HCT116 (cell line): ENCODE data around the gene UNC80. TPM values are rescaled to one million over a fixed set of nuclear protein-coding genes. Genes with fewer than 3 reads are reported as not detected.

Source experiments
- ATAC-seq: fragments of 200-7000 bp; cut with Tn5 transposase; 2 replicates; pipeline ENCODE4 v1.9.1; 2020; ENCODE audit warnings: mild to moderate bottlenecking, moderate library complexity
- BruUV-seq: library from RNA; stranded (reverse); fragments of 400-500 nt; replicated peaks from 2 replicates; lab custom pipeline; 2021; lab: Mats Ljungman, UMichigan
- CTCF ChIA-PET: fragments of 300-600 bp; sonication (Branson Sonifier 250); formaldehyde crosslinking; loops from one replicate; lab custom pipeline; 2021; ENCODE audit warnings: antibody characterized with exemption; lab: Charles Lee
- POLR2A ChIA-PET: fragments of 300-600, 350-600 bp; sonication (Branson Sonifier 250); formaldehyde crosslinking; loops from one replicate; lab custom pipeline; 2021; ENCODE audit warnings: antibody characterized with exemption; lab: Charles Lee
- RAD21 ChIA-PET, 2 experiments: fragments of 300-600 bp; sonication (Branson Sonifier 250); formaldehyde crosslinking; loops; one replicate each; lab custom pipeline; 2023; ENCODE audit warnings: low total read pairs in 2 of 2; ENCODE audit not compliant: uncharacterized antibody in 2 of 2, unreplicated experiment in 2 of 2, low non-redundant PET in 1 of 2; lab: Charles Lee
- DNase-seq: peaks from one replicate; pipeline ENCODE4 v3.0.0-alpha.2; 2010; ENCODE audit warnings: low read depth, low spot score
- H2AFZ ChIP-seq: fragments of 200-600 bp; shearing (Covaris generic), sonication (generic); 2 replicates; pipeline ENCODE4 v1.6.1; 2017; ENCODE audit warnings: low read depth, mixed run types, mixed read lengths, antibody characterized with exemption, low read length; ENCODE audit not compliant: poor library complexity, severe bottlenecking
- H3K27ac ChIP-seq: 2 replicates; pipeline ENCODE4 v1.5.1; 2012; ENCODE audit warnings: low read depth, low read length
- H3K27me3 ChIP-seq: fragments of 200-600 bp; sonication (generic); 2 replicates; pipeline ENCODE4 v1.6.1; 2016; ENCODE audit warnings: mixed run types, low read length, mixed read lengths; ENCODE audit not compliant: insufficient read depth
- H3K36me3 ChIP-seq, 2 experiments: fragments of 200-500 bp in 1 of 2; fragments of 200-600 bp in 1 of 2; sonication (Bioruptor generic) in 1 of 2; sonication (generic) in 1 of 2; 2 replicates each; pipeline versions ENCODE4 v1.5.1 to v1.6.1; 2014 to 2016; ENCODE audit warnings: low read length in 2 of 2, inconsistent platforms in 1 of 2, mixed read lengths in 1 of 2, mixed run types in 1 of 2; ENCODE audit not compliant: insufficient read depth in 2 of 2, control insufficient read depth in 1 of 2
- H3K4me1 ChIP-seq, 2 experiments: fragments of 200-600 bp in 1 of 2; sonication (generic) in 1 of 2; 2 replicates each; pipeline versions ENCODE4 v1.5.1 to v1.6.1; 2012 to 2017; ENCODE audit warnings: low read length in 2 of 2, inconsistent platforms in 1 of 2, mild to moderate bottlenecking in 1 of 2, mixed read lengths in 1 of 2, mixed run types in 1 of 2, moderate library complexity in 1 of 2; ENCODE audit not compliant: insufficient read depth in 2 of 2, control insufficient read depth in 1 of 2
- H3K4me2 ChIP-seq: fragments of 200-600 bp; sonication (generic); 2 replicates; pipeline ENCODE4 v1.6.1; 2017; ENCODE audit warnings: mixed run types, low read length, mixed read lengths
- H3K4me3 ChIP-seq, 2 experiments: fragments of 200-600 bp in 1 of 2; sonication (generic) in 1 of 2; replicated peaks in 1 of 2; 2 replicates each; pipeline ENCODE4 v1.5.1; 2011 to 2016; ENCODE audit warnings: low read length in 2 of 2, control low read depth in 1 of 2, low read depth in 1 of 2, mild to moderate bottlenecking in 1 of 2, mixed read lengths in 1 of 2, mixed run types in 1 of 2
- H3K79me2 ChIP-seq: fragments of 200-600 bp; sonication (generic); 2 replicates; pipeline ENCODE4 v1.6.1; 2017; ENCODE audit warnings: mild to moderate bottlenecking, mixed run types, low read length, moderate library complexity, mixed read lengths; ENCODE audit not compliant: insufficient read depth
- H3K9ac ChIP-seq: fragments of 200-600 bp; sonication (generic); 2 replicates; pipeline ENCODE4 v1.6.1; 2016; ENCODE audit warnings: low read length, mixed read lengths
- H3K9me2 ChIP-seq: fragments of 200-600 bp; sonication (generic), shearing (Covaris generic); 2 replicates; pipeline ENCODE4 v1.6.1; 2017; ENCODE audit warnings: mixed run types, mild to moderate bottlenecking, moderate library complexity; ENCODE audit not compliant: insufficient read depth
- H3K9me3 ChIP-seq, 2 experiments: fragments of 200-500 bp in 1 of 2; fragments of 200-600 bp in 1 of 2; sonication (Bioruptor generic) in 1 of 2; sonication (generic) in 1 of 2; 2 replicates each; pipeline ENCODE4 v1.6.1; 2014 to 2017; ENCODE audit warnings: low read length in 2 of 2, mixed read lengths in 2 of 2, inconsistent platforms in 1 of 2, low read depth in 1 of 2, mild to moderate bottlenecking in 1 of 2, mixed run types in 1 of 2, moderate library complexity in 1 of 2; ENCODE audit not compliant: control insufficient read depth in 1 of 2, insufficient read depth in 1 of 2
- H4K20me1 ChIP-seq: fragments of 200-600 bp; sonication (generic), shearing (Covaris generic); 2 replicates; pipeline ENCODE4 v1.6.1; 2017; ENCODE audit warnings: mixed run types, mild to moderate bottlenecking, moderate library complexity; ENCODE audit not compliant: insufficient read depth
- ATF3 ChIP-seq: IDR thresholded peaks from 2 replicates; pipeline ENCODE4 v1.6.1; 2012
- CBX3 ChIP-seq: IDR thresholded peaks from 2 replicates; pipeline ENCODE4 v1.6.1; 2012; ENCODE audit warnings: low read depth
- CEBPB ChIP-seq: IDR thresholded peaks from 2 replicates; pipeline ENCODE4 v1.6.1; 2012; ENCODE audit warnings: low read depth
- CTCF ChIP-seq, 3 experiments: fragments of 200-600 bp in 1 of 3; sonication (generic) in 1 of 3; IDR thresholded peaks in 2 of 3; conservative IDR thresholded peaks in 1 of 3; 2 replicates each; pipeline ENCODE4 v1.5.1; 2012 to 2017; ENCODE audit warnings: low read depth in 2 of 3, low read length in 2 of 3, antibody characterized with exemption in 1 of 3, borderline replicate concordance in 1 of 3, control low read depth in 1 of 3, mild to moderate bottlenecking in 1 of 3, mixed read lengths in 1 of 3, mixed run types in 1 of 3, moderate library complexity in 1 of 3; ENCODE audit not compliant: insufficient read depth in 1 of 3
- ELF1 ChIP-seq: IDR thresholded peaks from 2 replicates; pipeline ENCODE4 v1.6.1; 2012; ENCODE audit warnings: low read depth, borderline replicate concordance
- EZH2phosphoT487 ChIP-seq: fragments of 200-600 bp; IDR thresholded peaks from 2 replicates; pipeline ENCODE4 v1.6.1; 2018; ENCODE audit warnings: antibody characterized with exemption, borderline replicate concordance
- JUND ChIP-seq: IDR thresholded peaks from 2 replicates; pipeline ENCODE4 v1.6.1; 2012
- MAX ChIP-seq: IDR thresholded peaks from 2 replicates; pipeline ENCODE4 v1.6.1; 2012
- SIN3A ChIP-seq: IDR thresholded peaks from 2 replicates; pipeline ENCODE4 v1.6.1; 2012; ENCODE audit warnings: low read depth
- SRF ChIP-seq: IDR thresholded peaks from 2 replicates; pipeline ENCODE4 v1.6.1; 2012; ENCODE audit warnings: low read depth
- ZBTB33 ChIP-seq: IDR thresholded peaks from 2 replicates; pipeline ENCODE4 v1.6.1; 2011; ENCODE audit warnings: mild to moderate bottlenecking, low read length, moderate library complexity; ENCODE audit not compliant: insufficient replicate concordance; ENCODE audit errors: extremely low read depth
- ZNF274 ChIP-seq: fragments of 200-500 bp; sonication (Bioruptor generic); IDR thresholded peaks from 2 replicates; pipeline ENCODE4 v1.6.1; 2014; ENCODE audit warnings: mild to moderate bottlenecking, low read depth, low read length, inconsistent platforms
- intact Hi-C: fragments of 100-400 bp; cut with micrococcal nuclease; formaldehyde crosslinking; loops from 2 replicates; pipeline ENCODE4 v1.10.0; 2022
- total RNA-seq: library from RNA; stranded (reverse); gene quantifications from one replicate; pipeline ENCODE4 v1.2.1, GENCODE V29; 2021; ENCODE audit not compliant: unreplicated experiment

Gene UNC80
- total RNA-seq, 1 experiment from 2014 or later, result not detected

GRCh38 chr2:209974576-209974975 lies 202.9 kb downstream of the UNC80 start:
- Histone ChIP-seq H3K27ac (no peak overlapping the region), H2AFZ (no peak overlapping the region), H3K9me2 (no peaks in the 10 kb centered on the region), H3K4me3 (no peak overlapping the region), H3K4me2 (no peak overlapping the region), H3K79me2 (no peaks in the 10 kb centered on the region), H3K36me3 (no peaks in the 10 kb centered on the region), H3K9ac (no peak overlapping the region), H4K20me1 (no peaks in the 10 kb centered on the region), H3K9me3 (no peaks in the 10 kb centered on the region), H3K27me3 (no peaks in the 10 kb centered on the region), H3K4me1 (no peaks in the 10 kb centered on the region)
- no peak for ATAC-seq
- DNase-seq, result no peak
- TF ChIP-seq CEBPB (no peak), ELF1 (no peak), ZNF274 (no peak), CTCF (IDR thresholded peaks at IDR 0.05 in 2 of 3, conservative IDR thresholded peaks at IDR 0.05 in 1 of 3; ENCODE audit: borderline replicate concordance in 1 of 3, insufficient read depth in 1 of 3, low read depth in 2 of 3, low read length in 2 of 3) (no peak), SRF (no peak), CBX3 (no peak), JUND (no peak), MAX (no peak), SIN3A (no peak), ZBTB33 (no peak), EZH2phosphoT487 (no peak), ATF3 (no peak)
- ChIA-PET RAD21 (no interaction called here), POLR2A (no interaction called here), CTCF (interaction anchor here (0.7 kb wide), 1 partner anchor 224 kb away, joined by 3 read pairs; no protein-coding TSS in a partner anchor)
- intact Hi-C loops, result no loop called here
- BruUV-seq, result no TSS peak
